ENCODE results near the gene AFMID.
"Not testable (repeated sequence)": the region's sequence is repeated elsewhere in the genome, so short reads cannot be mapped to it uniquely, and the experiment has no call there.

AFMID gene

DNA sequence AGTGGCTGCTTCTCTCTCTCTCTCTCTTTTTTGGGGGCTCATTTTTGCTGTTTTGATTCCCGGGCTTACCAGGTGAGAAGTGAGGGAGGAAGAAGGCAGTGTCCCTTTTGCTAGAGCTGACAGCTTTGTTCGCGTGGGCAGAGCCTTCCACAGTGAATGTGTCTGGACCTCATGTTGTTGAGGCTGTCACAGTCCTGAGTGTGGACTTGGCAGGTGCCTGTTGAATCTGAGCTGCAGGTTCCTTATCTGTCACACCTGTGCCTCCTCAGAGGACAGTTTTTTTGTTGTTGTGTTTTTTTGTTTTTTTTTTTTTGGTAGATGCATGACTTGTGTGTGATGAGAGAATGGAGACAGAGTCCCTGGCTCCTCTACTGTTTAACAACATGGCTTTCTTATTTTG, 36.6 kb downstream of the AFMID start:
- DNase-seq (ENCODE audit: low spot score) = no peak

DNA sequence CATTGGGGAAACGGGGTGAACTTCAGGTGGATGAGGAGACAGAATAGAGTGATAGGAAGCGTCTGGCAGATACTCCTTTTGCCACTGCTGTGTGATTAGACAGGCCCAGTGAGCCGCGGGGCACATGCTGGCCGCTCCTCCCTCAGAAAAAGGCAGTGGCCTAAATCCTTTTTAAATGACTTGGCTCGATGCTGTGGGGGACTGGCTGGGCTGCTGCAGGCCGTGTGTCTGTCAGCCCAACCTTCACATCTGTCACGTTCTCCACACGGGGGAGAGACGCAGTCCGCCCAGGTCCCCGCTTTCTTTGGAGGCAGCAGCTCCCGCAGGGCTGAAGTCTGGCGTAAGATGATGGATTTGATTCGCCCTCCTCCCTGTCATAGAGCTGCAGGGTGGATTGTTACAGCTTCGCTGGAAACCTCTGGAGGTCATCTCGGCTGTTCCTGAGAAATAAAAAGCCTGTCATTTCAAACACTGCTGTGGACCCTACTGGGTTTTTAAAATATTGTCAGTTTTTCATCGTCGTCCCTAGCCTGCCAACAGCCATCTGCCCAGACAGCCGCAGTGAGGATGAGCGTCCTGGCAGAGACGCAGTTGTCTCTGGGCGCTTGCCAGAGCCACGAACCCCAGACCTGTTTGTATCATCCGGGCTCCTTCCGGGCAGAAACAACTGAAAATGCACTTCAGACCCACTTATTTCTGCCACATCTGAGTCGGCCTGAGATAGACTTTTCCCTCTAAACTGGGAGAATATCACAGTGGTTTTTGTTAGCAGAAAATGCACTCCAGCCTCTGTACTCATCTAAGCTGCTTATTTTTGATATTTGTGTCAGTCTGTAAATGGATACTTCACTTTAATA, 37.3 kb downstream of the AFMID start:
- no peak for DNase-seq (ENCODE audit: low spot score)

DNA sequence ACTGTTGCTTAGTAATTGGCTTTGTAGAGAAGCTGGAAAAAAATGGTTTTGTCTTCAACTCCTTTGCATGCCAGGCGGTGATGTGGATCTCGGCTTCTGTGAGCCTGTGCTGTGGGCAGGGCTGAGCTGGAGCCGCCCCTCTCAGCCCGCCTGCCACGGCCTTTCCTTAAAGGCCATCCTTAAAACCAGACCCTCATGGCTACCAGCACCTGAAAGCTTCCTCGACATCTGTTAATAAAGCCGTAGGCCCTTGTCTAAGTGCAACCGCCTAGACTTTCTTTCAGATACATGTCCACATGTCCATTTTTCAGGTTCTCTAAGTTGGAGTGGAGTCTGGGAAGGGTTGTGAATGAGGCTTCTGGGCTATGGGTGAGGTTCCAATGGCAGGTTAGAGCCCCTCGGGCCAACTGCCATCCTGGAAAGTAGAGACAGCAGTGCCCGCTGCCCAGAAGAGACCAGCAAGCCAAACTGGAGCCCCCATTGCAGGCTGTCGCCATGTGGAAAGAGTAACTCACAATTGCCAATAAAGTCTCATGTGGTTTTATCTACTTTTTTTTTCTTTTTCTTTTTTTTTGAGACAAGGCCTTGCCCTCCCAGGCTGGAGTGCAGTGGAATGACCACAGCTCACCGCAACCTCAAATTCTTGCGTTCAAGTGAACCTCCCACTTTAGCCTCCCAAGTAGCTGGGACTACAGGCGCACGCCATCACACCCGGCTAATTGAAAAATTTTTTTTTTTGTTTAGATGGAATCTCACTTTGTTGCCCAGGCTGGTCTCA, 38.1 kb downstream of the AFMID start:
- no peak for DNase-seq (ENCODE audit: low spot score)

DNA sequence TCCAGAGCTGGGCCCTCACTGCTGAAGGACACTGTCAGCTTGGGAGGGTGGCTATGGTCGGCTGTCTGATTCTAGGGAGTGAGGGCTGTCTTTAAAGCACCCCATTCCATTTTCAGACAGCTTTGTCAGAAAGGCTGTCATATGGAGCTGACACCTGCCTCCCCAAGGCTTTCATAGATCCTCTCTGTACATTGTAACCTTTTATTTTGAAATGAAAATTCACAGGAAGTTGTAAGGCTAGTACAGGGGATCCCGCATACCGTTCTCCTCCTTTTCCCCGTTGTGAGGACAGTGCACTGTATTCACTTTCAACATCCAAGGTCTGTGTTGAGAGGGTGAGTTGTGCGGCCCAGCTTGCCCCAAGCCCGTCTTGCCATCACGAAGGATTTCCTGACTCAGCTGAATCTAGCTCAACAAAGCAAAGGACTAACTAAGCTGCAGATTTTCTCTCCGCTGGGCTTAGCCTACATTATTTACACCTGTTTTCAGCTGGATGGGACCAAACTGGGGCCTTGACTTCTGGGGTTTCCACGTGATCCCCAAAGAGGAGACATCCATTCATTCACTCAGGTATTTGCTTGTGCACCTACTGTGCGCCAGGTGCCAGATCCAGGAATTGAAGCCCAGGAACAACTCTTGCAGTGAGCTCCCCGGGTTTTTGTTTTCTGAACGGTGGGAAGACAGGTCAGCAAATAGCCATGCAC, 39.0 kb downstream of the AFMID start:
- DNase-seq (ENCODE audit: low spot score) = no peak

DNA sequence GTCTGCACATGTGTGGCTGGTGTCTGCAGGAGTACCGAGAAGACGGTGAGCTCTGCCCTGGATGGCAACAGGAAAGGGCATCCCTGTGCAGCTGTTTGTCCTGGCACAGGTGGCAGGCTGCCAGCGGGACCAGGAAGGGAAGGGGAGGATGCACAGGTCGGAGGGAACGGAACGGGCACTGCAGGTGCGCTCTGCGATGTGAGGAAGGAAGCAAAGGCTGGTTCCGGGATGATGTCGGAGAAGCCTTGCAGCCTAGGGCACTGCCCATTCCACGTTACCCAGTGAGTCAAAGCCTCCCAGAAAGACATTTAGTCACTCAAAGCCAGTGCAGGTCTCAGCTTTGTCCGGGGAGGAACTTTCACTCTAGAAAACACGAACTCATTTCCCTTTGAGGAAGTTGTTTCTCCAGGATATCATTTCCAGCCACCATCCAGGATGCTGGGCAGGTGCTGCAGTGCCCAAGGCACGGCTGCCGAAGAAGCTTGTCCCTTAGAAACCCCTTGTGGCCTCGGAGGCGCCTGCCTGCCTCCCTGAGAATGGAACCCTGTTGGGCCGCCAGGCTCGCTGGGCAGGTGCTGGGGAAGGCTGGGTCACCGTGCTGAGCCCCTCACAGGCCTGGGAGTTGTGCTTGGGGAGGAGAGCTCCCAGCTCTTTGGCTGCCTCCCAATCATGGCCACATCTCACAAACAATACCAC, 39.7 kb downstream of the AFMID start:
- no peak for DNase-seq (ENCODE audit: low spot score)

DNA sequence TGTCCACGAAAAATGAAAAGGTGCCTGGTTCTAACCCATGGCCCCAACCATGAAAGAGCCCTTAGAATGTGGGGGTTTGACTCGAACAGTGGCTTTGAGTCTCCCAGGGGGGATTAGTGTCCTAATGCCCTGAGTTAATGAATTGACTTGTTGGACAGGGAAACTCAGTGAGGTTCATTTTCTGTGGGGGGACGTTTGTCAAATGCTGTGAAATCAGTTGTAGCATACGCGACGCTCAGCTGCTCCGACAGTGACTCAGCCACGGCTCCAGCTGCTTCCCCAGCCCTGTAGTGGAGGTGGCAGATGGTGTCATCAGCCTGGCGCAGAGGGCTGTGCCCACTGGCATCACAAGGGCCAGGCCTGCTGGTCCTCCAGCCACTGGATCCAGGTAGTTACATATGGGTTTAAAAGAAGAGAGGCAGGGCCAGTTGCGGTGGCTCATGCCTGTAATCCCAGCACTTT, 40.3 kb downstream of the AFMID start:
- no peak for DNase-seq (ENCODE audit: low spot score)

DNA sequence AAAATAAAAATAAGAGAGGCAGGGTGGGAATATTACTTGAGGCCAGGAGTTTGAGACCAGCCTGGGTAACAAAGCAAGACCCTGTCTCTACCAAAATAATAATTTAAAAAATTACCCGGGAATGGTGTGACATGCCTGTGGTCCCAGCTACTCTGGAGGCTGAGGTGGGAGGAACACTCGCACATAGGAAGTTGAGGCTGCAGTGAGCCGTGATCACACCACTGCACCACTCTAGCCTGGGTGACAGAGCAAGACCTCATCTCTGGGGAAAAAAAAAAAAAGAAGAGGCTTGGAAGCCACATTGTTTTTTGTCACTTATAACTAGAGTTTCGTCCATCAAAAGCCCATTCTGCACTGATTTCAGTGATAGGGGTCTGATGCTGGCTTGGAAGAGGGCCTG, 41.0 kb downstream of the AFMID start:
- no peak for DNase-seq (ENCODE audit: low spot score)

DNA sequence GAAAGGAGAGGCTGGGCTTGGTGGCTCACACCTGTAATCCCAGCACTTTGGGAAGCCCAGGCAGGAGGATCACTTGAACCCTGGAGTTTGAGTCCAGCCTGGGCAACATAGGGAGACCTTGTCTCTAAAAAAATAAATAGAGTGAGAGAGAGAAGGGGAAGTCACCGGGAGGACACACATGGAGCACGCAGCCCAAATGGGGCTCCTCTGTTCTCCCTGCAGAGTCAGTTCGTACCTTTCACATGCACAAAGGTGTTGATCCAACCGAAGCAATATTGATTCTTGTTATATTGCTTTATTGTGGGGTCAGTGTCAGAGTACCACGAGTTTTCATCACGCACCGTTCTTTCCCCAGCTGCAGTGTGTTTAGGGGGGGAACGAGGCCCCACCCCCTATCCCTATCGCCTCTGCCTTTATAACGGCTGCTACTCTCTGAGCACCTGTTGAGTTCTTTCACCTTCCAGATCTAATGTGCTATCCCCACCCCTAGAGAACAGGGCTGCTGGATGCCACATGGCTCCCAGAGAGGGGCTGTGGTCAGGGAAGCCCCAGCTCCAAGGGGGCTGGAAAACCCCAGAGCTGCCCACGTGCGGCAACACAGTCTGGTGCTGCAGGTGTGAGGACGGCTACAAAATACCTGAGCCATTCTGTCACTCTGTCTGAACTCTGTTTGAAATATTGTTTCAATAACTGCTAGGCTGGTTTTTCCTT, 43.2 kb downstream of the AFMID start:
- DNase-seq (ENCODE audit: low spot score) = no peak

DNA sequence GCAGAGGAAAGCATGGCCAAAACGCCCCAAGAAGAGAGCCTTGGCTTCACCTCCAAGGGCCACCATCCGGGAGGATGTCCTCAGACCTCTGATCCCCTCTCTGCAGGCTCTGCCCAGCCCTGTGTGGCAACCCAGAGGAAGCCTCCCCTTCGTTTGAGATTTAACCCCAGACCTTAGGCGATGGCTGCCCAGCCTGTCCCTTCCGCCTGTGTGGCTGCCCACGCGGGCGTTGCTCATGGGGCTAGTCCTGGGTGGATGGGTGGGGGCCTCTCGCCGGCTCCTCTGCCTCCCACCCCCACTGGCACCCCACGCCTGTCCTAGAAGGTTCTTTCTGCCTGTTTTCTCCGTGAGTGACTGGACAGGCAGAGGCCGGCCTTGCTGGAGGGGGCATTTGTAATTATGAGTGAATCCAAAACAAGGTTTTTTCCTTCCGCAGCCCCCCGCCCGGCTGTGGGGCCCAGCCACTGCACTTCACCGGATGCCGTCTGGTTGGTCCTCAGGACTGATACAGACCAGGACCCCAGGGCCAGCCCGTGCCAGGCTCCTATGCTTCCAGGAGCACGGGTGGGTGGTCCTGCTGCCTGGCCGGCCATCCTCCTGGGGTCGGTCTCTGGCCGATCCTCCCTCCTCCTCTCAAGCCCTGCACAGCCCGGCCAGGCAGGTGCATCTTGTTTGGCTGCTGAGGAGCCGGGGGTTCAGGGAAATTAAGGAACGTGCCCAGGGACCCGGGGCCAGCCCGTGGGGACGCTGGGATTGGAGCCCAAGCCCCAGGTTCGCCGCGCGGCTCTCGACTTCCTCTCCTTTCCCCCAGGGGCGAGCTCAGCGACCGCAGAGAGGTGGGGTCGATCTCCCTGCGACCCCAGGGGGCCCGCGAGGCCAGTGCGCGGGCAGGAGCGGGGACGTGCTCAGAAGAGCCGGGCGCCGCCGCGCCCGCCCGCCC, 44.1 kb downstream of the AFMID start, which contains the start of gene TMEM235:
TMEM235 (plus strand) TSS at position 636 of the 940 bp plus-strand sequence. CDS start 393 bp downstream, outside the sequence.
- DNase-seq (ENCODE audit: low spot score) = no peak

DNA sequence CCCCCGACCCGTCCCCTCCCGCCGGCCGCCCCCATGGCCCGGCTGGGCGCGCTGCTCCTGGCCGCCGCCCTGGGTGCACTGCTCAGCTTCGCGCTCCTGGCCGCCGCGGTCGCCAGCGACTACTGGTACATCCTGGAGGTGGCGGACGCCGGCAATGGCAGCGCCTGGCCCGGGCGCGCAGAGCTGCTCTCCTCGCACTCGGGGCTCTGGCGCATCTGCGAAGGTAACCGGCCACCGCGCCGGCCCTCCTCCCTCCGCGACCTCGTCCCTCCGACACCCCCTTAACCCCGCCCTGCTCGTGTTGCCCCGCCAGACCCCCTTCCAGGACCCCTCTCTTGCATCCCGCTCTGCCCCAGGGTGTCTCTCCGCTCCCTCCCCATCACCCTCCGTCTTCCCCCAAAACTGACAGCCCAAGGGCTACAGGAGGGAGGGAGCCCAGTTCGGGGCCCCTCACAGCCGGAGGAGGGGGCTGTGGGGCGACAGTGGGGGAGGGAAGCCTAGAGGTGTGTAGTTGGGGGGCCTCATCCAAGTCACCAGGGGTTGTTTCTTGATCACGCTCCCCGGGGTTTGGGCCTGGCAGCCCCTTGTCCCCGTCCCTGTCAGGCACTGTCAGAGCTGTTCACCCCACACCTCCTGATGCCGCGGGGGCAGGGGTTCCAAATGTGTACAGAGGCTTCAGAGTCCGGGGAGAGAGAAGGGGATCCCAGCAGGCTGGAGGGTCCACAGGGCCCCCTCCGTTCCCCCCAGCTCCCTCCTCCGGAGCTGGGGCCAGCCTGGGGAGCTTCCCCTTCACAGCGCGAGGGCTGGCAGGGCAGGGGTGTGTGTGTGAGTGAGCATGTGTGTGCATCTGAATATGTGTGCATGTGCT, 45.1 kb downstream of the AFMID start:
- no peak for DNase-seq (ENCODE audit: low spot score)

DNA sequence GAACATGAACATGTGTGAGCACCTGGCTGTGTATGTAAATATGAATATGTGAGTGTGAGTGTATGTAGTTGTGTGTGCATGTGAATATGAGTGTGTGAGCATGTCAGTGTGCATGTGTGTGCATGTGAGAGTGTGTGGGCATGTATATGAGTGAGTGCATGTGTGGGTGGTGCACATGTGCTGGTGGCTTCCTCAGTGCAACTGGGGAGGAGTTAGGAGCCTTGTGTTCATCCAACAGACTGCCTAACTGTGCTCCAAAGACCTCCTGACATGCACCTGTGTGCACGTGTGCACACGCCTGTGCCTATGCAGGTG, 45.7 kb downstream of the AFMID start:
- DNase-seq (ENCODE audit: low spot score) = no peak

DNA sequence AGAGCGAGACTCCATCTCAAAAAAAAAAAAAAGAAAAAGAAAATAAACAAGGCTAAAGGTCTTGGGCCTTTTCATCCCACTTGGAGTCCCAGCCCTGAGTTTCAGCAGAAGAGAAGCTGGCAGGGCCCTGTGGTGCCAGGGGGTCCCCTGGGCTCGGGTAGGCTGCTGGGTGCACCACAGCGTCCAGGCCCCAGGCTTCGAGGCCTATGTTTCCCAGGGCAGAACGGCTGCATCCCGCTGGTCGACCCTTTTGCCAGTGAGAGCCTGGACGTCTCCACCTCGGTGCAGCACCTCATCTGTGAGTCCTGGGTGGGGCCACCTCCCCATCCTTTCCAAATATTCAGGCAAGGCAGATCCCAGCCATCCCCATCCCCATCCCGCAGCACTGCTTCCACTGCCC, 46.5 kb downstream of the AFMID start:
- DNase-seq (ENCODE audit: low spot score) = no peak

DNA sequence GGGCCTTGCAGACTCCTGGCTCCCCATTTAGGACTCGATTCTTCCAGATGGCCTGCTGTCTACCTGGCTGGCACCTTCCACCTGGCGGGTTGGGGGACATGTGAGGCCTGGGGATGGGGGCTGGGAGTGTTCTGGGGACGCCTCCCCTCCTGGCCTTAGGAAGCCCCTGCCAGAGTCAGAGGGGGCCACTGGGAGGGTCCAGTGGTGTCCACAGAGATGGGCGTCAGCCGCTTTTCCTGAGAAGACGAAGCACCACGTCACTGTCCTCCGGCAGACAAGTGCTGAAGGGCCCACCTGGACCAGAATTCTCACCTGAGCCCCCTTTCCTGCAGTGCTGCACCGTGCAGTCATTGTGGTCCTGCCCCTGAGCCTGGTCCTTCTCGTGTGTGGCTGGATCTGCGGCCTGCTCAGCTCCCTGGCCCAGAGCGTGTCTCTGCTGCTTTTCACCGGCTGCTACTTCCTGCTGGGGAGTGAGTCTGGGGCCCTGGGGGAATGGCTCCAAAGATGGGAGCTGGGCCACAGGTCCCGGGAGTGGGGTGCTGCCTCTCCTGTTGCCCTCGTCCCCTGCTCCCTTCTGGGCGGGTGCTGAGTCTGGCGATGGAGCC, 47.2 kb downstream of the AFMID start:
- DNase-seq (ENCODE audit: low spot score) = no peak

DNA sequence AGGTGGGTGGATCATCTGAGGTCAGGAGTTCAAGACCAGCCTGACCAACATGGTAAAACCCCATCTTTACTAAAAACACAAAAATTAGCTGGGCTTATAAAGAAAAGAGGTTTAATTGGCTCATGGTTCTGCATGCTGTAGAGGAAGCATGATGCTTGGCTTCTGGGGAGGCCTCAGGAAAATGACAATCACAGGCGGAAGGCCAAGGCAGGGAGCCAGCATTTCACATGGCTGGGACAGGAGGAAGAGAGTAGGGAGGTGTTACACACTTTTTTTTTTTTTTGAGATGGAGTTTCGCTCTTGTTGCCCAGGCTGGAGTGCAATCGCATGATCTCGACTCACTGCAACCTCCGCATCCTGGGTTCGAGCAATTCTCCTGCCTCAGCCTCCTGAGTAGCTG, 47.9 kb downstream of the AFMID start:
- not testable (repeated sequence) for DNase-seq (ENCODE audit: low spot score)

DNA sequence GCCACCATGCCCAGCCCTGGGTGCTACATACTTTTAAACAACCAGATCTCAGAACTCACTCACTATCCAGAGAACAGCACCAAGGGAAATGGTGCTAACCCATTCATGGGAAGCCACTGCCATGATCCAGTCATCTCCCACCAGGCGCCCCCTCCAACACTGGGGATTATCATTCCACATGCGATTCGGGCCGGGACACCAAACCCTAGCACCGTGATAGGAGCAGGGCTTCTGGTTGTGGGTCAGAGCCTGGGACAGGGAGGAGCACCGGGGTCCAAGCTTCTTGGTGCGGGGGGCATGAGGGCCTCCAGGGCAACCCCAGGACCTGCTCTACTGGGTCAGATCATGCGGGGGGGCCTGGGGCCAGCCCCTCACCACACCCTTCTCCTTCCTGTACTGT, 48.7 kb downstream of the AFMID start:
- DNase-seq (ENCODE audit: low spot score) = no peak

DNA sequence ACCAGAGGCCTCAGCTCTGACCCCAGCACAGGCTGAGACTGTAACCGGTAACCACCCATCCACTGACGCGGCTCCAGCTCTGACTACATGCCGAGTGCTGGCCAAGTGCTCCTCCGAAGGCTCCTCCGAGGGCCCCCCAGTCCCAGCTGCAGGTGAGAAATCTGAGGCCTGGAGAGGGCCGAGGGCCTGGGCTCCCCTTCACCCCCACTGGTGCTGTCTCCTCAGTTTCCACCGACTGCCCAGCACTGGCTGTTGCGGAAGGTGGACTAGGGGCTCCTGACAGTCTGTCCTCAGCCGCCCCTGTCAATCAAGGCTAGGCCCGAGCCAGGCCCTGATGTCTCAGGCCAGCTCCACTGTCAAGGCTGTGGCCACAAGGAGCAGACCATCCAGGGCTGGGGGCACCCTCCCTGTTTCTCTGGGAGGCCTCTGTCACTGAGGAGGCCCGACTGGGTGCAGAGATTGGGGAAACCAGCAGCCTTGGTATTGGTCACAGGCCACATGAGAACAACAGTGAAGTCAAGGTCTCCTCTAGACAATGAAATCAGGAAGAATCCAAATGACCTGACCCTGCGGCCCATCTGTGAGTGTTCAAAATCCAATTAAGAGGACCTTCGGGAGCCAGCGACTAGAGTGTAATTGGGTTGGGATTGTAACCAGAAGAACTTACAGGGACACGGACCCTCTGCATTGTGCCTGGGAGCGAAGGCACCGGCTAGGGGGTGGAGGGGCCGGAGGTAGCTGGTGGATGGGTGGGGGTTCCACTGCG, 49.4 kb downstream of the AFMID start:
- DNase-seq (ENCODE audit: low spot score) = no peak

DNA sequence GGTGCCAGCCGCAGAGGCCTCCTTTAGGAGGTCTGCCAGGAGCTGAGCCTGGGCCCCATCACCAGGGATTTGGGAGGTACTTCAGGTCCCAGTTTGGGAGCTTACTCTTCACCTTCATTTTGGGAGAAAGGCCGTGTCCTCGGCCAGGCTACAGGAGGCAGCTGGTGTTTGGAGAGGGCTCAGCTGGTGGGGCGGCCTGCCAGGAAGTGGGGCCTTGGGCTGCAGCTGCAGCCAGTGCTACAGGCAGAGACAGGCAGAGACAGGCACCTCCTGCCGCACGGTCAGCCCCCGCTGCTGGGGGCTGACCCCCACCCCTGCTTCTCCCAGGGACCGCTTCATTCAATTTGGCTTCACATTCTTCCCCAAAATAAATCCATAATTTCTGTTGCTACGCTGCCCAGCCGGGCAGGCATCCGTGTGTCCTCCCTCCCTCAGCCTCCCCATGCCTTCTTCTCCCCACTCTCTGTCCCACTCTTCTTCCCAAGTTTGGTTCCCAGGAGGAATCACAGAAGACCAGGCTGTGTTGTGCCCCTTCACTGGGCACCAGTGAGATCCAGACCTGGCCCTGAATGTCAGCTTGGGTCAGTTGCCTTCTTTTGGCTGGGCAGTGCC, 50.3 kb downstream of the AFMID start:
- no peak for DNase-seq (ENCODE audit: low spot score)
